HG03469 (cell line): ENCODE data around the gene LAMA5.

Source experiments
- ATAC-seq: cut with Tn5 transposase; IDR thresholded peaks from one replicate; pipeline ENCODE4 v1.9.1; 2021; ENCODE audit warnings: mild to moderate bottlenecking, moderate library complexity, moderate number of reproducible peaks; ENCODE audit not compliant: unreplicated experiment

The LAMA5 gene

GRCh38 chr20:62332421-62332820 is 34.7 kb downstream of the LAMA5 start:
- no peak for ATAC-seq

DNA sequence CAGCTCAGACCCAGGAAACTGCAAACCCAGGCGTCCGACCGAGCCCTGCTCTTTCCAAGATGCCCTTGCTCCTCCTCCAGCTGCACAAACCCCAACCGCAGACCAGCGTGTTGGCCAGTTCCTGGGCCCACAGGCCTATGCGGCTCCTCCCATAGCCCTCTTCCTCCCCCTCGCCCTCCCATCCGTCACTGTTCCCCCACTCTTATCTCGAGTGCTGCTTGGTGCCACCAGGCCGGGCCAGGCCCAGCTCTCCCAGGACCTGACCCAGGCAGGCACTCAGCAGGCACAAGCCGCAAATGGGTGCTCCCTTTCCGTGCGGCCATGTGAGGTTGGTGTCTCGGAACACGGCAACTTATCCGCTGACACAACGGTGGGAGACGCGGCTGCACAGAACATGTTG is 35.8 kb downstream of the LAMA5 start:
- ATAC-seq, result no peak

GRCh38 chr20:62330576-62331317 is 36.4 kb downstream of the LAMA5 start:
- ATAC-seq, result no peak

- ATAC-seq, result no peak
Observed at GRCh38 chr20:62329389-62330377, 37.4 kb downstream of the LAMA5 start.

DNA sequence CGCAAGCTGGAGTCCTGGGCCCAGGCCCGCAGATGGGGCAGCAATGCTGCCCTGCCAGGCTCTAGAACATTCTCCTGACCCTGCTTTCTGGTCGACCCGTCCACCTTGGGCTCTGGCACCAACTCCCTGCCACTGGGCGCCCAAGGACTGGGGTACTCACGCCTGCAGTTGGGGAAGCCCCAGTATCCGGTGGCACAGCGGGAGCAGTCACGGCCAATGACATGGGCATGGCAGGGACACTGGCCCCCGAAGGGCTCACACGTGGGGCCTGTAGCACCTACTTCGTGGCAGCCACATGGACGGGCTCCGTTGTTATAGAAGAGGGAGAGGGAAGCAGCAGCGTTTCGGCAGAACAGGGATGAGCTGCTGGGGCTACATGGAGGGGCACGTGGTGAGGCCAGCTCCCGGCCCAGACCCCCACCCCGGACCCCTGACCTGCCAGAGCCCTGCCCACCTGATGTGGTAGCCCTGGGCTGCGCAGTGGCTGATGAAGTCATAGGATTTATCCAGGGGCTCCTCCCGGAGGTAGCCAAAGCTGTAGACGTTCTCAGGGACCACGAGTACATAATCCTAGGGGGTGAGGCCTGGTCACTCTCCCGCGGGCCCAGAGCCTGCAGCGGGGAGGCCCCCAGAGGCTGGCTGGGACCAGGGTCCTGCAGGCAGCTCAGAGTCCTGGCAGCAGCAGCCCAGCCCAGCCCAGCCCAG is 38.3 kb downstream of the LAMA5 start:
- ATAC-seq, result no peak

GRCh38 chr20:62327726-62328495 is 39.2 kb downstream of the LAMA5 start:
- no peak for ATAC-seq

- ATAC-seq, result no peak
Observed at GRCh38 chr20:62326959-62327725, 40.0 kb downstream of the LAMA5 start.

DNA sequence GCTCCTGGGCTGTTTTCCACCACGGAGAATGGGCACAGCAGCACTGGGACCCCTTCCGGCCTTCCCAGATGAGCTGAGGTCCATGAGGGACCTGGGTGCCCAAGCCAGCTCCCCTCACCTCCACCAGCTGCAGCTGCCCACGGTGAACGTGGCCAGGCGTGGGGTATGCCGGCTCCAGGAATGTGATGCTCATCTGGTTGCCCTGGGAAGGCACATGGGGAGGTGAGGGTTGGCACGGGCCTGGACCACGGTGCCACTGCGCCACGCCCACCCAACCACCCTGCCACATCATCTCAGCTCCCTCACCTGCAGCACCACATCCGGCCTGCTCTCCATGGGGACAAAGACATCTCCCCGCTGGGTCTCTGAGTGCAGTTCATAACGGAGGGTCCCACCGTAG is 40.6 kb downstream of the LAMA5 start:
- no peak for ATAC-seq

GRCh38 chr20:62325172-62325905 is 41.8 kb downstream of the LAMA5 start:
- ATAC-seq, result no peak

DNA sequence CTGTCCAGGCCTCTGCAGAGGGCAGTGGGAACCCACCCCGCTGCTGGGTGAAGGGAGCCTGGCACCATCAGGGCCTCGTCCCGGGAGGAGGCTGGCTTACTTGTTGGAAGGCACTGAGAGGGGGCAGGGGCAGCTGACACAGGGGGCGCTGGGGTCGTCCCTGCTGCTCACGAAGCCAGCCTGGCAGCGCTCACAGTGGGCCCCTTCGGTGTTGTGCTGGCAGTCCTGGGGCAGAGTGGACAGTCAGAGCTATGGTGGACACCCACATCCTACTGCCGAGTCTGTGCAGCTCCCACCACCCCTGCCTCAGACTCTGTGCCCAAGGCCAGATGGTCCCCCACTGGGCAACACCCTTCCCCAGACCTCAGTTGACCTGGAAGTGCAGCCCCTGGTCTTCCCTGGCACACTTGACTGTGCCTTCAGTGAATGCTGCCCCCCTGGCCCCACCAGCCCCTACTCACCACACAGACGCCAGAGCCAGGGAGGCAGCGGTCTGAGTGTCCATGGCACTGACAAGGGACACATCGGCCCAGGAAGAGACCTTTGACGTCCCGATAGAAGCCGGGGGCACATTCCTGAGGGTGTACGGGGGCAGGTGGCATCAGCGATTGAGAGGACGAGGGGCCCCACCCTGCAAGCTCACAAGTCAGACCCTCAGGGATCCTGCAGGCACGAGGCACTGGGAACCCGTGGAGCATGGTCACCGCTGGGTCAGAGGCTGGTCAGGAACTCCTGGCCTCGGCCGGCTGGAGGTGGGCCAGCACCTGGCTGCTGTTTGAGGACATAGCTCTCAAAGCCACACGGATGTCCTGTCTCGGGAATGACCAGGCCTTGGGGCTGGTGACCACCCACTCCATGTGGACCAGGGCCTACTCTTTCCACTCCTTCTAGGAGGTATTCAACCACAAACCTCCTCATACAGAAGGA is 42.9 kb downstream of the LAMA5 start:
- ATAC-seq, result no peak

DNA sequence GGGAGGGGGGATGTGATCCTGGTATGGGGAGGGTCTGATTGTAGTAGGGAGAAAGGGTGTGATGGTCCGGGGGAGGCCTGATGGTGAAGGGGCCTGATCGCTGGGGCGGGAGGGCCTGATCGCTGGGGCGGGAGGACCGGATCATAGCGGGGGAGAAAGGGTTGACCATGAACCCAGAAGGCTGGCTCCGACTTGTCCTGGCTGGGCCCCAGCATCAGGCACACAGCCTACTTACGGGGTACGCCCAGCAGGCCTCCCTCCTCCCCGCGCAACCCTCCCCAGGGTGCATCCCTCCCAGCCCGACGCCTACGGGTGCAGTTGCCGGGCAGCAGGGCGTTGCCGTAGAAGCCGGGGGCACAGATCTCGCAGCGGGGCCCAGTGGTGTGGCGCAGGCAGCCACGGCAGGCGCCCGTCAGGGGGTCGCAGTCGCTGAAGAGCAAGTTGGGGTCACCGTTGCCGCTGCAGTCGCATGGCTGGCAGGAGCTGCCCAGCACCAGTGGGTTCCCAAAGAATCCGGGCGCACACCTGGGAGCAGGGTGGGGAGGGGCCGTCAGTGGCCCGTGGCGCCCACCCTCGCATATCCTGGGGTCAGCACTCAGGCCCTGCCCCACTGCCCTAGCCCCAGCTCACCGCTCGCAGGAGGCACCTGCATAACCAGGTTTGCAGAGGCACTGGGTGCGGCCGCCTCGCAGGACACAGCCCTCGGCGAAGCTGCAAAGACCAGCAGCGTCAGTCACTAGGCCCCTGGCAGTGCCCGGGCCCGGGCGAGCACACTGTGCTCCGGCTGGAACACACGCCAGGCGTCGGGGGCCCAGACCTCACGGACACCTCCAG is 43.7 kb downstream of the LAMA5 start:
- ATAC-seq, result no peak

GRCh38 chr20:62322492-62323041 is 44.5 kb downstream of the LAMA5 start:
- no peak for ATAC-seq

- no peak for ATAC-seq
Observed at GRCh38 chr20:62321975-62322374, 45.1 kb downstream of the LAMA5 start.

DNA sequence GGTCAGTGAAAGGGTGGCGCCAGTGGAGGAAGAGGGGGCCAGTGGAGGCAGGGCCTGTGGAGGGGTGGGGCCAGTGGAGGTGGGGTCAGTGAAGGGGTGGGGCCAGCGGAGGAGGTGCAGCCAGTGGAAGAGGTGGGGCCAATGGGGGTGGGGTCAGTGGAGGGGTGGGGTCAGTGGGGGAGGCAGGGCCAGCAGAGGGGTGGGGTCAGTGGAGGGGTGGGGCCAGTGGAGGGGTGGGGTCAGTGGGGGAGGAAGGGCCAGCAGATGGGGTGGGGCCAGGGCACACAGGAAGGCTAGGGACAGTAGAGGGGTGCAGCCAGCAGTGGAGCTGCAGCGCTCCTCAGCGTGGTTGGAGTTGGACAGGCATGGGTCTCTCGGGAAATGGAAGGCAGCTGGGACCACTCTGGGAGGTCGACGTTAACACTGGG is 45.6 kb downstream of the LAMA5 start:
- ATAC-seq, result no peak

DNA sequence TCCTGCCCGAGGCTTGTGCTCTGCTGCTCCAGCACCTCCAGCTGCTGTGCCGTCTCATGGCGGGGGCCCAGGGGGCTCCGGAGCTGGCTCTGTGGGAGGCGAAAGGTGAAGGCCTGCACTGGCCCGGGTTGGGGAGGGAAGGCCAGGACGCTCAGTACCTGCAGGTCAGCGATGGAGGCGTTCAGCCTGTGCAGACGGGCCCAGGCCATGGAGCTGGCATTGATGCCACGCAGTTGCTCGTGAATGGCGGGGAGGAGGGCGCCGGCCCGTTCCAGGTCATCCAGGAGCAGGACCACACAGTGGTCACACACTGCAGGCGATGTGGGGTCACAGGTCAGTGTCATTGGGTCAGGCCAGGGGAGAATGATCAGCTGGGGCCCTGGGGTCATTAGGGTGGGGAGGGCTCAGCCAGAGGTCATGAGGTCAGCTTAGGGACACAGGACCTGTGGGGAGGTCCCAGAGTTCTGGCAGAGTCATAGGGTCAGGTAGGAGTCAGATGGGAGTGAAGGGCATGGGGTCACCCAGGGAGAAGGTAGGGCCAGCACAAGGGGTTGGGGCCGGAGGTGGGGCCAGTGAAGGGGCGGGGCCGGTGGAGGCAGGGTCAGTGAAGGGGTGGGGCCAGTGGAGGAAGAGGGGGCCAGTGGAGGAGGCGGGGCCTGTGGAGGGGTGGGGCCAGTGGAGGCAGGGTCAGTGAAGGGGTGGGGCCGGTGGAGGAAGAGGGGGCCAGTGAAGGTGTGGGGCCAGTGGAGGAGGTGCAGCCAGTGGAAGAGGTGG is 46.3 kb downstream of the LAMA5 start:
- no peak for ATAC-seq

GRCh38 chr20:62319346-62319909 is 47.7 kb downstream of the LAMA5 start:
- ATAC-seq, result no peak
